IPS-NIHi11 (cell line): ENCODE results near the gene MAOA.
"Not testable (repeated sequence)": the region's sequence is repeated elsewhere in the genome, so short reads cannot be mapped to it uniquely, and the experiment has no call there.

Experiments
- DNase-seq: peaks from one replicate; pipeline ENCODE4 v3.0.0; 2012; ENCODE audit warnings: mixed read lengths, low spot score

Gene MAOA

DNA sequence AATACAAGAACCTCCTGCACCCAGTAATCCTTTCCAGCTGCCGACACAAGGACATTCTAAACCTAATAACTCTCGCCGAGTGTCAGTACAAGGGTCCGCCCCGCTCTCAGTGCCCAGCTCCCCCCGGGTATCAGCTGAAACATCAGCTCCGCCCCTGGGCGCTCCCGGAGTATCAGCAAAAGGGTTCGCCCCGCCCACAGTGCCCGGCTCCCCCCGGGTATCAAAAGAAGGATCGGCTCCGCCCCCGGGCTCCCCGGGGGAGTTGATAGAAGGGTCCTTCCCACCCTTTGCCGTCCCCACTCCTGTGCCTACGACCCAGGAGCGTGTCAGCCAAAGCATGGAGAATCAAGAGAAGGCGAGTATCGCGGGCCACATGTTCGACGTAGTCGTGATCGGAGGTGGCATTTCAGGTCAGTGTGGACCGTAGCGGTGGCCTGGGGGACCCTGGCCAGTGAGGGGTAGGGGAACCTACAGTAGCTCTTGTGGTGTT is at the start of gene MAOA:
TSS of gene MAOA (plus strand) at position 295 of the 490 bp plus-strand sequence. CDS start at position 338, 43 bp downstream.
- peak; percentile 13 for DNase-seq

DNA sequence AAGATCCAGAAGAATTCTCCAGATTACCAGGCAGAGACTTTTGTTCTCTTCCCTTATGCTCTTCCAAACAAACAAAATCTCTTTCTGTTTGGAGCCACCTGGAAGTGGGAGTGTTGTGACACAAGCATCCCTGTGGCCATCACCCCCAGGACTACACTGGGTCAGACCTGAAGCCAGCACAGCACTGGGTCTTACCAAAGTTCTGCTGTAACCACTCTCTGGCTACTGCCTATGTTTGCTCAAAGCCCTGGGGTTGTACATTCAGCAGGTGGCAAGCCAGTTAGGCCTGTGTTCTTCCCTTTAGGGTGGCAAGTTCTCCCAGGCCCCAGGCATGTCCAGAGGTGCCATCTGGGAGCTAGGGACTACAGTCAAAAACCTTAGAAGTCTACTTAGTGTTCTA is 43.7 kb upstream of the MAOA start:
- no peak for DNase-seq

DNA sequence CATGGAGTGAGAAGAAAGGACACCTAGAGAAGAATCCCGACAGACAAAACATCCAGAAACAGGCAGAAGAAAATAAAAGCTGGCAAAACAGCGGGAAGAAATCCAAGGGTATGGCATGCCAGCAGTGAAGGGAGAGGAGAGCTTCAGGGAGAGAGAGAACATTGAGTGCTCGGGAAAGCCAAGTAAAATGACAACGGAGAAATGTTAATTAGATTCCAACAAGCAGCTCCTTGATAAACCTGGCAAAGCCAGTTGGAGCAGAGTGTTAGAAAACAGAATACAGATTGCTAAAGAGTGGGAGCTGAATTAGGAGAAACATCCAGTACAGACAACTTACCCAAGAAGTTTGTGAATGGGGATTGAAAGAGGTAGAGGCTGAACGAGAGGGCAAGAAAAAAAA is 40.4 kb upstream of the MAOA start:
- no peak for DNase-seq

DNA sequence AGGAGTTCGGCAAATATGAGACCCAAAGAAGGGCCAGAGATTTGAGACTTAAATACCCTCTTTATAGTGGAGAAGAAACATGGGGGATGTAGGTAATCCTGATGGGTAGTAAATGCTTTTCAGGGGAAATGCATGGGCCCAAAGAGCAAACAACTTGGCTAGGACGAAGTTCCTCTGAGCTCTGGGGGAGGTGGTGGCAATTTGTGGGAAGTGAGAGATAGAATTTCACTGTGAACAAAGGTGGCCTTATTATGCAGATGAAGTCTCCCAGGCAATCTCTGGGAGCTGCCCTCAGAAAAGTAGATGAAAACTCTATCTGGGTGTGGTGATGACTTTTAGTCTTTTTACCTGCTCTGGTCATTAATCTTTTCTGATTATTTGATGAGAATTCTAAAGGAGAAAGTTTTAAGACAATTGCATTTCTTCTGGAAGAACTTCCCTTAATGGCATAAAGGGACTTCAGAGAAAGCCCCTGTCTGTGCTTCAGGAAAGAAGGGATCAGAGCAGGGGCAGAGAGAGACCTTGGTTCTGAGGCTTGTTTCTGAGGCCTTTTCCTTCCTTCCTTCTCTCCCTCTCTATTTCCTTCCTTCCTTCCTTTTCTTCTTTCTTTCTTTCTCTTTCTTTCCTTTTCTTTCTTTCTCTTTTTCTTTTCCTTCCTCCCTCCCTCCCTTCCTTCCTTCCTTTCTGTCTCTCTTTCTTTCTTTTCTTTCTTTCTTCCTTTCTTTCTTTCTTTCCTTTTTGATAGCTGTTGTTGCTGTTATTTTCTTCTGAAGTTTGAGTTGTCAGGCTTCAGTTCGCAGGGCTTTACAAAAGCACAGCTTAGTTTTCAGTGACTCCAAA is 37.5 kb upstream of the MAOA start:
- DNase-seq = peak; percentile 41

DNA sequence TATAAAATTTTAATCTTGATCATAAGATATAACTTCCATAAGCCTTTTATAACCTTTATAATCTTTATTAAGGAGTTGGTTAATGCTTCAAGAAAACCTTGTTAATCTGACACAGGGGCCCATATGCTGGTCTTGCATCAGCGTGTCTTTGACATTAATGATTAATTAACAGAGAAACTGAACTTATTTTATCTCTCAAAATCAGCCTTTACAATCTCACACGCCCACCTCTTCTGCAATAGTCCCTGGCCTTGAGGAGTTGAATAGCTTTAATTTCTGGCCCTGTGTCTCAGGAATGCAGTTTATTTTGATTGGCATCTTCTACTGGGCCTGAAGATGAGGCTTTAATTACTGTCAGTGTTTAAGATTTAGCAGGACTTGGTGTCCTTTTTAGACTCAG is 36.2 kb upstream of the MAOA start:
- DNase-seq = not testable (repeated sequence)

DNA sequence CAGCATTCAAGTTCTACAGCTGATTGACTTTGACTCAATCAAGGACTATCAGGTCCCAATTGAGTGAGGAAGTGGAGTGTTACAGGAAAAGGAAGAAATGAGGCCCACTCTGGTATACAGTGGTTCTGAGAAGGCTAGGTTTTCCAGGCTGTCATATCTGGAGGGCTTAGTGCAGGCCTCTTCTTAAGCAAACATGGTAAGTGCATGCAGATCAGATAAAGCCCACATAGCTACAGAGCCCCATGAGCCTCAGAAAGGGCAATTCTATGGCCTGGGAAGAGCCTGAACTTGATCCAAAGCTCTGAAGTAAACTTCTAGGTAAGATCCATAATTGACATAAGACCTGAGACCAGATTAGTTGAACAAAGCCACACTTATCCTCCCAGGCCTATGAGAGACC is 29.0 kb upstream of the MAOA start:
- no peak for DNase-seq

DNA sequence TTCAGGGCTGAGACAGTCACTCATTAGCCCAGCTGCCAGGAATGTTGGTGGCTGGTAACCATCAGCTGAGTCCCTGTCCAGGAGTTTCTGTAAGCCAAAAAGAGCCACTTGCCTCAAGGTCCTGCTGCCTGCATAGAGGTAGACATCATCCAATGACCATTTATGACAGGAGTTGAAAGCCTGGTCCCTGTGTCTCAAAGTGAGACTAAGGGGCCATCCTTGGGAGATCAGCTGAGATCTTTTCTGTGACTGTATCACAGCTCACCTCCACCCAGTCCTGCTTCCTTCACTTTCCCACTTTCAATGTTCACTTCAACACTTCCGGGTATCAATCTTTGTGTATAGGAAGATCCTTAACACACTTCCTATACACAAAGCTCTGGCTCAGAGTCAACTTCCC is 28.4 kb upstream of the MAOA start:
- no peak for DNase-seq

DNA sequence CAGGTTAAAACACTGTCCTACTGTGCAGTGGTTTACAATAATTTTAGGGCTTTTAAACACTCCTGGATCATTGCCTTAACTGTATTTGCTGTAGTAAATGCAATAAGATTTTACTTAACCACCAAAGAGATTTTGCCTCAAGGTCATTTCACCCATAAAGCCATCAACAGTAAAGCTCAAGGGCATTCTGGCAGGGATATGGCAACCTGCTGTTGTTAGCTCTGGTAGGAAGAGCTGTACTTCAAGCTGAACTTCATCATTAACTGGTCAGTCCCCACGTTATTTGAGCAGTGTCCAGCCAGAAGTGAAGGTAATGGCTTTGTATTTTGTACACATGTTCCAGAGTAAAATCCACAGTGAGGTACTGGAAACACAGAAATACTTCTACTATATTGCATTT is 26.9 kb upstream of the MAOA start:
- no peak for DNase-seq

DNA sequence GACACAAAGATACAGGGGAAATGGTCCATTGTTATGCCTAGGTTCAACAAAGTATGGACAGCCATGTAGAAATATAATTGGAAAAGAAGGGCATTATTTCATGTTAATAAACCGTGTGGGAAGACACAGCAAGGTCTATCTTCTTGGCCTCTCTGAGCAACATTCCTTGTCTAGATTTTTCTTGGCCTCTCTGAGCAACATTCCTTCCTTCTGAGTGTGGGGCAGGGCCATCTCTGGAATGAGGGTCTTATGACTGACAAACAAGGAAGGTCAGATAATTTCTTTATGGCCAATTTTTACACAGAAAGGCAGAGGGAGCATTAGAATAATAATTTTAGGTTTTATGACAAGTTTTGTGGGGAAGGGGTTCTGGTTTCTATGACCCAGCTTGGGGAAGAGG is 24.3 kb upstream of the MAOA start:
- DNase-seq = no peak

DNA sequence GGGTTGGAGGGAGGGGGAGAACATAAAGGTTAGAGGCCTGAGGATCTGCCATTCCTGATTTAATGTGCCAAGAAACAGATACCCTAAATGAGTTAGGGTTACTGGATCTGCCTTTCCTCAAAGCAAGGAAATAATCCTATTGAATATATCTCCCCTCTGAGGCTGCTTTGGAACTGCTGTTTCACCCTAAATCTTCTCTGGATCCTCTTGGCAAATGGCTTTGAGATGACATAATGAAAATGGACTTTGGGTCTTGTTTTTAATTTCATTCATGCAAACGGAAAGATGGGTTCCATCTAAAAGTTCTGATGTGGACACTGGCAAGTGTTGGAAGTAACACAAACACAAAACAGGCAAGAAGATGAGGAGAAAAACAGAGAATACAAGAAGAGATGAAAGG is 23.0 kb upstream of the MAOA start:
- no peak for DNase-seq

DNA sequence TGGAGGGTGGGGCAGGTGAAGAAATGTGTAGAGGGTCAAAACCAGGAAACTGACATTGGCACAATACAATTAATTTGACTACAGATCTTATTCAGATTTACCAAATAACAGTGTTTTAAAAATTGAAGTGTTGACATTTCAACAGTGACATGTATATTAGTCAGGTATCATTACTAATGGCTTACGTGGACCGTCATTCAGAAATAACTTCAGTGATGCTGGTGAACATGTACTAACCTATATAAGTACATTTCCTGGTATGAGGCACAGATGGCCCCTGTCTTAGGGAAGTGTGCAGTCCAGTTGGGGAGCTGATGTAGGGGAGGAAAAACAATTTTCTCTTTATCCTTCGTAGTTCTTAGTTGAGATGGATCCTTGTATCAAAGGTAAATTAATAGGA is 22.3 kb upstream of the MAOA start:
- no peak for DNase-seq

DNA sequence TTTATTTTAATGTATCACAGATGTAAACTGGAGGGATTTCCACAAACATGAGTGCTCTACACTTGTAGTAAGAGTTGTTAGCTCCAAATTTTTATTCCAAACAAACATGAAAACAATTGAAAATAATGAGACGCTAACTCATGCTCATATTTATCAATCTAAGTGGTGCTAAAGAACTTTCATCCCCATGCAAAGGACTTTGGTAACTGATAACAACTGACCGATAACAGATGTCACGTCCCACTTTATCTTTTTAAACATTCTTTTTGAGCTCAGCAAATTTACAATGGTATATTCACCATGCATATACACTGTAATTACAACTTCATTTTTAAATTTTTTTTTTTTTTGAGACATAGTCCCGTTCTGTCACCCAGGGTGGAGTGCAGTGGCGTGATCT is 15.6 kb upstream of the MAOA start:
- DNase-seq = no peak

DNA sequence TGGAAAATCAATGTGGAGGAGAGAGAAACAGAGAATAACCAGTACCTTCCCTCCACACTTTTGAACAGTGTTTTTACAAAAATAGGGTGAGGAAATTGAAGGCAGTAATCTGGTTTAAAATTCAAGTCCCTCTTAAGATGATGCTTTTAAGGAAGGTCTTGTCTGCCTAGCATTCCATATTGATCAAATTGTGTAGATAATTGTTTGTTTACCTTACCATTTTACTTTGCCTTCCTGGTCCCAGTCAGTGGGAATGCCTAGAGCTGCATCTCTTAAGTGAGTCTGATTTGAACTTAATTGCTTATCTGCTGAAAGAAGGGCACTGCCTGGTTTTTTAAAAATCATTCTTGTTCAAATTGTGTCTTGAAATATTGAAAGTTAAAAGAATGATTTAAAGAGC is 14.4 kb upstream of the MAOA start:
- no peak for DNase-seq

DNA sequence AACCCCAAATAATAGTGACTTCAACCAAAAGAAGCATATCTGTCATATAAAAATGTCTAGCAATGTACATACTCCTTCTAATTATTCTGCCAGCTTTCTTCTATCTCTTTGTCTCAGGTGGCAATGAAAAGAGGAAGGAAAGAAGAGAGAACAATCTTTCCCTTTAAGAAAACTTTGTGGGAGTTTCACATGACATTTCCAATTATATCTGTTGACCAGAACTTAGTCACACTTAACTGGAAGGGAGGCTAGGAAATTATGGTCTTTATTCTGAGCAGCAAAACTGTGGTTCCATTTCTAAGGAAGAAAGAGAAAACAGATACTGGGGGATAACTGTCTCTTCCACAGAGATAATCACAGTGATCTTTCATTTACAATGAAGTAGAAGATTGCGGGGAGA is 12.9 kb upstream of the MAOA start:
- no peak for DNase-seq

DNA sequence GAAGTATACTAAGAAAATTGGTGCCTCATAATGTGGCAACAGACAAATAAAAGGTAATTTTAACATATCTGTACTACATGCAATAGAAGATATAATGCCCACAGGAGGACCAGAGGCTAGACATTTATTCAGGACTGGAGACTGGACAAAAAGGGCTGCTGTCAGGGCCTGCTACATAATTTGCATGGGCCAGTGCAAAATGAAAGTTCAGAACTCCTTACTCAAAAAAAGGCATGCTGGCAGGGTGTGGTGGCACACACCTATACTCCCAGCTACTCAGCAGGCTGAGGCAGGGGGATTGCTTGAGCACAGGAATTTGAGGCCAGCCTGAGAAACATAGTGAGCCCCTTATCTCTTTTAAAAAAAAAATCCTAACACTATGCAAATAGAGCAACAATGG is 12.4 kb upstream of the MAOA start:
- DNase-seq = no peak

DNA sequence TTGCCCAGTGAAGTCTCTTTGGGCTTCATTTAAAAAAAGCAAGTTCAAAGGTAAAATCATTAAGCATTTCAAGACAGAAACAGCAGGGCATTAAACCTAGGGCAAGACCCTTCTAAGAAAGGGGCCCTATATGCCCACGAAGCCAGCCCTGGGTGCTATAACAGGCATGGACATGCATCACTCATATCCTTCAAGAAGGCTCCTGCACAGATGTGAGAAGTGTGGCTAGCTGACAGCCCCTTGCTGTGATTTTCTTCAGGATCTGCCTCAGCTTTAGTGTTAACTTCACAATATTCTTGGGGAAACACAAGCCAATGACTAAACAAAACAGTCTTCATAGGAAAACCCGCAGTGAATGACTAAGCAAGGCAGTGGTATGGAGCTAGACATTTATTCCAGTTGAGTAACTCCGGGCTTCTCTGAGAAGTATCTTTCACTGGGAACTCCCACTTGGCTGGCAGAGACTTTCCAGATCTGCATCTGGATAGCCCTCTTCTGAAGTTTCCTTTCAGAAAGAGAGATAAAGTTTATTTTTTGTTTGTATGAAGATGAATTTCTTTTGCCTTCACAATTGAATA is 11.9 kb upstream of the MAOA start:
- no peak for DNase-seq

DNA sequence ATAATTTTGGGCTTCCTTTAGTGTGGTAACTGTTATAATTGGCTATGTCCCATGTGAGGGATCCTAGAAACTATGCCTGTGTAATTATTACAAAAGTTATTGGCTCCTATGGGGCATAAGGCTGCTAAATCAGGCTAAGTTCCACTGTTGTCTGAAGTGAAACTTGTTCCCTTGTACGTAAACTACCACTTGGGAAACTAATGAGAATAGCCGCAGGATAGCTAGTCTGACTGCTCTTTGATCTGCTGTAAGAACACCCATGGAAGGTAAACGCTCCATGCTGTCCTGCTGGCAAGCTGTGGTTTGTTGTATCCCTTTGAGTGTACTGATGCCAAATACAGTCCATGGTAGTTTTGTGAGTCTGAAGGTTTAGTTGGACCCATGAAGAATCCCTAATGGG is 9.3 kb upstream of the MAOA start:
- no peak for DNase-seq

DNA sequence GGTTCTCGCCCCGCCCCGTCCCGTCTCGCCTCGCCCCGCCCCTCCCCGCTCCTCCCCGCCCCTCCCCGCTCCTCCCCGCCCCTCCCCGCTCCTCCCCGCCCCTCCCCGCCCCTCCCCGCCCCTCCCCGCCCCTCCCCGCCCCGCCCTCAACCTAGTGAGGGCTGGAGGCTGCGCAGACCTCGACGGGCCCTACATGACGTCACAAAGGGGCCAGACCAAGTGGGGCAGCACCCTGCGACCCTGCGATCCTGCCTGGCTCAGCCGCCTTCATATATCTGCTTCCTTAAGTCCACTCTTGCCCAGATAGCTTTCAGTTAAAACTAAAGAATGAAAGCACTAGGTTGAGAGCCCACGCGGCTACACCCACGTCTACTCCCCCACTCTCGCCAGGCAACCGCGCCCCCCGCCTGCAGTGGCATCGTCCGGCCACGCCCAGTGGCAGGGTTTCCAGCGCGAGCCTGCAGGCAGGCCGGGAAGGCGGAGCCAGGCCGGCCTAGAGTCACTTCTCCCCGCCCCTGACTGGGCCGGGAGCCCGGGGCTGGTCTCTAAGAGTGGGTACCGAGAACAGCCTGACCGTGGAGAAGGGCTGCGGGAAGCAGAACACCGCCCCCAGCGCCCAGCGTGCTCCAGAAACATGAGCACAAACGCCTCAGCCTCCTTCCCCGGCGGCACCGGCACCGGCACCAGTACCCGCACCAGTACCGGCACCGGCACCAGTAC is 1.5 kb upstream of the MAOA start:
- peak; percentile 96 for DNase-seq

DNA sequence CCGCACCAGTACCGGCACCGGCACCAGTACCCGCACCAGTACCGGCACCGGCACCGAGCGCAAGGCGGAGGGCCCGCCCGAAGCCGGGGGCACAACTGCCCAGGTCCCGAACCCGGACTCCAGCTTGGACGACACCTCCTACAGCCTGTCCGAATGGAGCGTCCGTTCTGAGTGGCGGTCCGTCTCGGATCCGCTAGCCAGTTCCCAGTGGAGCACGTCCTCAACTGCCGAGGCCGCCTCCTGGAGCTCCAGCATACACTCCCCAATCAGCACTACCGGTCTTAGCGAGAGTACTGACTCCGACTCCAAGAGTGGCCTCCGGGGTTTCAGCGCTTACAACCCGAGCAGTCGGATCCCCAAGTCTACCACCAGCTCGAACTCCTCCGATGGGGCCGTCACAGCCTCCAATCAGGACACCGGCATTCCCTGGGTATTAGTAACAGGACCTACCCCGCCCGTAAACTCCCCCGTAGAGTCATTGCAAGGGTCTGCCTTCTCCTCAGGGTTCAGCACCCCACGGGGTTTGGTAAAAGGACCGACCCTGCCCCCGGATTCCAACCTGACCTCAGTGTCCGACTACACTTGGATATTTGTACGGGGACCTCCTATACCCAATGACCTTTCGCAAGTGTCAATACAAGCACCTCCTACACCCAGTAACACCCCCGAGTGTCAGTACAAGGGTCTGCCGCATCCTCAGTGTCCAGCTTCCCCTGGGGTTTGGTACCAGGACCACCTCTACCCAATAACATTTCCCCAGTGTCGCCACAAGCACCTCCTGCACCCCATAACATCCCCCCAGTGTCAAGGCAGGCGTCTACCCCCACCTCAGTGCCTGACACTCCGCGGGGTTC is 721 bp upstream of the MAOA start:
- DNase-seq = peak; percentile 11

DNA sequence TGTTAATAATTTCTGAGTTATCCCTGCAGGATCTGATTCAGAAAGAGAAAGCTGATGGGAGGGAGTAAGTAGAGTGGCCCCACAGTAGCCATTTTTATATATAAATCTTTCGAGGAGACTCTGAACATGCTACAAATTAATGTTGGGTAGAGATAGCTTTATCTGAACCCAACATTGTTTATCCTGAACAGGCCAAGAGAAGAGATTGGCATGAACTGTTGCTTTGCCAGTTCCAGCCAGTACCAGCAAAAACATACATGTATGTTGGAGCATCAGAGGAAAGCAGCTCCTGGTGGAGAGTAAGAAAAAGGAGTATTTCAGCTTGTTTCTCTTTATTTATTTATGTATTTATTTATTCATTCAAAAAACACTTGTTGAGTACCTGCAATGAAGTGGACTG is 1.6 kb downstream of the MAOA start:
- DNase-seq = no peak

DNA sequence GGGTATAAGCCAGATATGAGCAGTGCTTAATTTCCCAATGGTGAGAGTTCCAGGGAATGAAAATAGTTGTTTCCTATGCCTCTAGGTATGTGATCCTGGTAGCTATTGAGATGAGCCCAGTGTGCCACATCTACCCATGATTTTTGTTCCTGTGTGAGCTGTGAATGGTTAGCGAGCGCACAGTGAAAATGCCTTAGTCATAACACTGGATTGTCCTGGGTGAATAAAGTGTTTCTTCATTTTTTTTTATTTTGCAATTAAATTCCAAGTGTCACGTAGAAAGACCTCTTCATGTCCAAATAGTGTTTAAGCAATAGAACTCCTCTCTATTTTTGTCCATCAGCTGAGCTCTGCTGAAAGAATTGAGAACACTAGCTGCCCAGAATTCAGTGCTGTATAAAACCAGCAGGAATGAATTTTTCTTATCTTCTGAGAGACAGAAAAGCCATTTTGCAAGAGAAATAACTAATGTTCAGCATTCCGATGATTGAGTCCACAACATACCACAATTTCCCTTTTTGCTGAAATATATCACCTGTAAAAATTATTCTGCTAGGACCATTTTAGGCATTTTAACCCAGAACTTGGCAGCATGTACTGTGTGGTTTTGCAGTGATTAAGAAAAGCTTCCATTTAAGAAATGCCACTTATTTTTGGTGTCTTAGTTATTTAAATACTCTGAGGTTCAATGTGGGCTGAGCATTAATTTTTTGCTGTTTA is 5.6 kb downstream of the MAOA start:
- no peak for DNase-seq

DNA sequence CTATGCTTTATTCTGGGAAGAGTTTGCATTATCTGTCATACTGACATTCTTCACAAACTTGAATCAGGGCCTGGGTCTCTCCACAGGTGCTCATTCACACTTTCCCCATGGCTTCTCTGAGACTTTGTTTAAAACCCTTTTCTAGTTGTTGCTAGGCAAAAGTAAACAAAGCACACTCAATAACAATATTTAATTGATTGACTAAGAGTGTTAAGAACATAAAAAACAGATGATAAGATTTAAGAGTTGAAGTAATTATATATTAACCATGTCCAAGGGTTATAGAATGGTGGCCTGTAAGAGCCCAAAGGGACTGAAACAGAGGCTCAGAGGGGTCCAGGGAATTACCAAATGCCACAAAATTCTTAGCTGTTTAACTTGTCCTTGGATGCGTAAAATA is 7.1 kb downstream of the MAOA start:
- DNase-seq = no peak
